Activated CD8-positive, alpha-beta T cell treated with anti-CD3 and anti-CD28 coated beads for 36 hours (primary cell): ENCODE measurements around the gene ASB16. TPM values are rescaled to one million over a fixed set of nuclear protein-coding genes. Genes with fewer than 3 reads are reported as not detected.
A peak's percentile ranks its signal among the peaks of the same experiment; 100 is the strongest.

ENCODE experiments used
- ATAC-seq: fragments of 200-7000 bp; cut with Tn5 transposase; one replicate; pipeline ENCODE4 v1.10.0; 2021; ENCODE audit warnings: mild to moderate bottlenecking, moderate library complexity
- CTCF ChIA-PET: fragments of 350-600 bp; sonication (Branson Sonifier 250); formaldehyde crosslinking; loops from one replicate; lab custom pipeline; 2021; ENCODE audit warnings: antibody characterized with exemption; lab: Charles Lee
- POLR2A ChIA-PET: fragments of 350-600 bp; sonication (Branson Sonifier 250); formaldehyde crosslinking; loops from one replicate; lab custom pipeline; 2021; ENCODE audit warnings: antibody characterized with exemption; lab: Charles Lee
- DNase-seq: peaks from one replicate; pipeline ENCODE4 v3.0.0-alpha.2; 2020
- H3K27ac Mint-ChIP-seq: one replicate; pipeline ENCODE4 v1.8.0; 2021; ENCODE audit warnings: mild to moderate bottlenecking, mixed read lengths
- H3K27me3 Mint-ChIP-seq: one replicate; pipeline ENCODE4 v1.8.0; 2021; ENCODE audit warnings: mixed read lengths
- H3K36me3 Mint-ChIP-seq: one replicate; pipeline ENCODE4 v1.8.0; 2021; ENCODE audit warnings: low read depth, mixed read lengths
- H3K4me1 Mint-ChIP-seq: one replicate; pipeline ENCODE4 v1.8.0; 2021; ENCODE audit warnings: low read depth, mixed read lengths
- H3K4me3 Mint-ChIP-seq: one replicate; pipeline ENCODE4 v1.8.0; 2021; ENCODE audit warnings: mild to moderate bottlenecking, moderate library complexity, mixed read lengths
- H3K9me3 Mint-ChIP-seq: one replicate; pipeline ENCODE4 v1.8.0; 2021; ENCODE audit warnings: mixed read lengths
- intact Hi-C: fragments of 100-400 bp; cut with micrococcal nuclease; formaldehyde crosslinking; loops from one replicate; pipeline ENCODE4 v1.10.0; 2022
- total RNA-seq, 2 experiments: library from RNA; stranded (reverse); gene quantifications; one replicate each; pipeline ENCODE4 v1.2.3, GENCODE V29; 2021
- TF ChIP-seq, protein P1 (sequence below): fragments of 200-600 bp; IDR thresholded peaks from one replicate; pipeline ENCODE4 v1.8.0; 2022; ENCODE audit warnings: antibody characterized with exemption, mild to moderate bottlenecking

The ASB16 gene
- total RNA-seq, 2 experiments from 2014 or later: 0.18 to 0.27 TPM

DNA sequence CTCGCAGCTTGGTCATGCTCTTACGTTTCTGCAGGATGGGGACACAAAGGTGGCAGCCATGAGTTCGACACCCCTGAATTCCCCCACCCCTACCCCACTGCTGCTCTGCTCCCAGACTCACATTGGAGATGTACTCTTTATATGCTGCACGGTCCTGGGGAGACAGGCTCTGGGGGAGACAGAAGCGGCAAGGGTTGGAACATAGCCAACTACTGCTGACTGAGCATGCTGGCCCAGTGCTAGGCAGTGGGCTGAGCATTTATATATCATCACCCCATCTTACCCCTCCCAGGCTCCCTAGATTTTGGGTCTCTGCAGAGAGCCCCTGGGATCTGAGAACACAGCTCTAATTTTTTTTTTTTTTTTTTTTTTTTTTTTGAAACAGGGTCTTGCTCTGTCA is 37.2 kb downstream of the ASB16 start:
- TF ChIP-seq, protein P1, sequence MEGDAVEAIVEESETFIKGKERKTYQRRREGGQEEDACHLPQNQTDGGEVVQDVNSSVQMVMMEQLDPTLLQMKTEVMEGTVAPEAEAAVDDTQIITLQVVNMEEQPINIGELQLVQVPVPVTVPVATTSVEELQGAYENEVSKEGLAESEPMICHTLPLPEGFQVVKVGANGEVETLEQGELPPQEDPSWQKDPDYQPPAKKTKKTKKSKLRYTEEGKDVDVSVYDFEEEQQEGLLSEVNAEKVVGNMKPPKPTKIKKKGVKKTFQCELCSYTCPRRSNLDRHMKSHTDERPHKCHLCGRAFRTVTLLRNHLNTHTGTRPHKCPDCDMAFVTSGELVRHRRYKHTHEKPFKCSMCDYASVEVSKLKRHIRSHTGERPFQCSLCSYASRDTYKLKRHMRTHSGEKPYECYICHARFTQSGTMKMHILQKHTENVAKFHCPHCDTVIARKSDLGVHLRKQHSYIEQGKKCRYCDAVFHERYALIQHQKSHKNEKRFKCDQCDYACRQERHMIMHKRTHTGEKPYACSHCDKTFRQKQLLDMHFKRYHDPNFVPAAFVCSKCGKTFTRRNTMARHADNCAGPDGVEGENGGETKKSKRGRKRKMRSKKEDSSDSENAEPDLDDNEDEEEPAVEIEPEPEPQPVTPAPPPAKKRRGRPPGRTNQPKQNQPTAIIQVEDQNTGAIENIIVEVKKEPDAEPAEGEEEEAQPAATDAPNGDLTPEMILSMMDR: no peak
- peaks cover 37% of the 10 kb centered on the region for H3K36me3 Mint-ChIP-seq
- ATAC-seq (no peak), DNase-seq (no peak)
- no peaks in the 10 kb centered on the region for H3K9me3 Mint-ChIP-seq
- H3K4me1 Mint-ChIP-seq: peaks cover 54% of the 10 kb centered on the region
- ChIA-PET POLR2A (interaction anchor here (0.6 to 4.5 kb wide), 6 partner anchors 10 to 147 kb away, joined by 3 to 35 read pairs (median 5); no protein-coding TSS in a partner anchor), CTCF (interaction anchor here (3.8 to 4.3 kb wide), 2 partner anchors 12 to 138 kb away, joined by 53 read pairs; partner anchors contain the start of genes GRN and UBTF)
- intact Hi-C loops: no loop called here
- H3K27ac Mint-ChIP-seq: peak overlapping the region; percentile 97
- no peaks in the 10 kb centered on the region for H3K27me3 Mint-ChIP-seq
- H3K4me3 Mint-ChIP-seq: no peak overlapping the region

DNA sequence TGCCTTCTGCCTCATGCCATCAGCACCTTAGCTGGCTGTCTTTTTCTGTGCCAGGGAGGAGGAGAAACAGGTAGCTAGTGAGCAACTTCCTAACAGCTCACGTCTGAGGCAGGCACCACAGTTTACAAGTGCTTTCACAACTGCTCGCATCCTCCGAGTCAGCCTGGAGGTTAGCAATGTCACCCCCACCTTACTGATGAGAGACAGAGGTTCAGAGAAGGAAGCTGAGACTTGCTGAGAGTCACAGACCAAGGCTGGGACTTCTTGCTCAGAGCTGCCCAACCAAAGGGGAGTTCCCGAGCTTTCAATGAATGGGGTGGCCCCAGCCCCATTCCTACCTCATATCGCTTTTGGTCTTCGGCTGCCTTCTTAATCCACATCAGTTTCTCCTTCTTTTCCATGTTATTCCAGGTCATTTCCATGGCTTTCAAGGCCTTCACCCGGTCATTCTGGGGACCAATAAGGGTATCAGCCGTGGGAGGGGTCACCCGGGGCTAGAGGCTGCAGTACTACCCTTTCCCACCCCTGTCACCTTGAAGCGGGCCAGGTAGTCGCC is 39.4 kb downstream of the ASB16 start:
- Mint-ChIP-seq H3K9me3 (no peaks in the 10 kb centered on the region), H3K4me1 (peaks cover 59% of the 10 kb centered on the region), H3K27ac (peak overlapping the region; percentile 97), H3K27me3 (no peaks in the 10 kb centered on the region), H3K4me3 (peak overlapping the region; percentile 82), H3K36me3 (peaks cover 58% of the 10 kb centered on the region)
- intact Hi-C loops: no loop called here
- POLR2A ChIA-PET: interaction anchor here (0.9 to 4.5 kb wide), 23 partner anchors 8 to 151 kb away, joined by 3 to 50 read pairs (median 5); partner anchors contain the start of genes GRN, HDAC5, SLC25A39 and TMUB2
- peak; percentile 80 for DNase-seq
- CTCF ChIA-PET: interaction anchor here (0.6 to 4.3 kb wide), 40 partner anchors 8 to 407 kb away, joined by 3 to 63 read pairs (median 4); partner anchors contain the start of genes FAM171A2, GPATCH8, GRN and SLC25A39
- ATAC-seq: peak; percentile 74
- TF ChIP-seq, protein P1: no peak

DNA sequence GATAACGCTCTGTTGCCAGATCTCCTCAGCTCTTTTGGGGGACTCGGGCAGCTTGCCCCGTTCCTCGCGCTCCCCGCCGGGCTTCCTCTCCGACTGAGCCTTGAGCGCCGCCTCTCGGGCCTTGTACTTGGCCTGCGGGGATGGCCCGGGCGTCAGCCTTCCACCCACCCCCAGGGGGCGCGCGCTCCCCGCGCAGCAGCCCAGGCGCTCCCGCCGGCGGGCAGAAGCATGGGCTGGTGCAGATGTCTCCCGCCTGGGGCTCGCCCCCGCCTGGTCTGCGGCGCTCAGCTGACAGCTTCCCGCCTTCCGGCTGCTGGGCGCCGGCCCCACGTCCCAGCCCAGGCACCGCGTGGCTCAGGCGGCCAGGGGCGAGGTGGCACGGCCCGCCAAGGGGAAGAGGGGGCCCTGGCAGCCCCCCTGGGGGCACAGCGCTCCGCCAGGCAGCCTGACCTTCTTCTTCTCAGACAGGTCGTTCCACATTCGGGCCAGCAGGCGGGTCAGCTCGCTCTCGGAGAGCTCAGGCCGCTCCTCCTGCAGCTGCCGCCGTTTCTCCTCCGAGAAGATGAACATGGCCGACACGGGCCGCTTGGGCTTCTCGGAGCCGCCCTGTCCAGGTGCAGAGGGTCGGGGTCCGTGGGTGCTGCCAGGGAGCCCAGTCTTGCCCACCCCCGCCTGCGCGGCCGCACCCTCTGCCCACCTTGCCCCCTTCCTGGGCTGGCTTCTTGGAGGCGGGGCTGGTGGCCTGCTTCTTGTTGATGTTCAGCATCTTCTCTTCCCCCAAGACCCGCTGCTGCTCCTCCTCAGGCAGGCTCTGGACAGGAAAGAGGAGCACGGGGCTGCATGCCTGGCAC is 40.1 kb downstream of the ASB16 start:
- Mint-ChIP-seq H3K4me1 (peaks cover 63% of the 10 kb centered on the region), H3K27ac (peak overlapping the region; percentile 97), H3K4me3 (peak overlapping the region; percentile 82), H3K27me3 (no peaks in the 10 kb centered on the region), H3K36me3 (peaks cover 65% of the 10 kb centered on the region), H3K9me3 (no peaks in the 10 kb centered on the region)
- ATAC-seq: peak; percentile 89
- TF ChIP-seq, protein P1: peak; percentile 99
- peak; percentile 95 for DNase-seq
- ChIA-PET POLR2A (interaction anchor here (0.7 to 4.5 kb wide), 26 partner anchors 9 to 150 kb away, joined by 3 to 50 read pairs (median 5); partner anchors contain the start of genes GRN, HDAC5, SLC25A39 and TMUB2), CTCF (interaction anchor here (0.6 to 4.3 kb wide), 41 partner anchors 9 to 406 kb away, joined by 3 to 63 read pairs (median 4); partner anchors contain the start of genes FAM171A2, GPATCH8, GRN and SLC25A39)
- intact Hi-C loops: no loop called here

DNA sequence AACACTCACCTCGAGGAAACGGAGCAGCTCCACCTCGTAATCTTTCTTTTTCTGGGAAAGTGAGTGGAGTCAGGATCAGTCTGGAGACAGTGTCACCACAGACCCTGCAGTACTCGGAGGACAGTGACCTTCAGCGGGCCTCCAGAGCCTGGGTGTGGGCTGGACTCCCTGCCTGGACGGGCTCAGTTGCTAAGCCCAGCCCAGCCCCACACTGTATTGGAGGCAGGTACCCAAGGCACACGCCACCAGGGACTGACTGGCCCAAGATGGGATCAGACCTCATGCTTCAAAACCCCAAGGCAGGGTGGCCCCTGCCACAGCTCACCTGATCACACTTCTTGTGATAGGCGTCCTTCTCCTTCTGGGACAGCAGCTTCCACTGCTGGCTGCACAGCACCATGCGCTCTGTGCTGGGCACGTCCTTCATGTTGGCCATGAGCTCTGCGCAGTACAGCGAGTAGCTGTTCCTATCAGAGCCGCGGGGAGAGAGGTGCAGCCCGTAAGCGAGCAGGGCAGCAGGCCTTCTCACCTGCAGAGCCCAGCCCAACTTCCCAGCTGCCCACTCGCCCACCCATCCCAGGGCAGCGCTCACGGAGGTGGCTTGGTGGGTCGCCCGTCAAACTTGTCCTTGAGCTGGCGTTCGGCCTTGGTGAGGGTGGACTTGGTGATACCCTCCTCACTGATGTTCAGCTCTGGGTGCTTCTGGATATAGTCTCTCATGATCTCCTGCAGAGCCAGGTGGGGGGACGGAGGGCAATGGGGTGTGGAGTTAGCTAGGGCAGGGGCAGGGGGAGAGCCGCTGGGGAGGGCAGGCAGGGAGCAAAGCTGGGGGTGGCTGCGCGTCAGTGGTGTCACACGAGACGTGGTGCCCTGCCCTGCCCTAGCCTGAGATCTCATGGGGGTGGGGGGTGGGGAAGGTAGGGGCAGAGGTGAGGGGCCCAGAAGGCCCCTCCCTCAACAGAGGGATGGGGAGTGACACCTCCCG is 41.1 kb downstream of the ASB16 start:
- H3K36me3 Mint-ChIP-seq: peaks cover 73% of the 10 kb centered on the region

More for the DNA sequence above, 41.1 kb downstream of the ASB16 start:
- ATAC-seq (no peak), DNase-seq (no peak)
- H3K9me3 Mint-ChIP-seq: no peaks in the 10 kb centered on the region
- TF ChIP-seq, protein P1: no peak
- no peaks in the 10 kb centered on the region for H3K27me3 Mint-ChIP-seq
- H3K4me3 Mint-ChIP-seq: peak overlapping the region; percentile 61
- ChIA-PET POLR2A (interaction anchor here (0.7 to 4.5 kb wide), 15 partner anchors 7 to 146 kb away, joined by 3 to 50 read pairs (median 8); partner anchors contain the start of genes GRN, TMUB2 and UBTF), CTCF (interaction anchor here (0.8 to 4.3 kb wide), 14 partner anchors 8 to 152 kb away, joined by 3 to 63 read pairs (median 16); partner anchors contain the start of genes FAM171A2, GRN, SLC25A39 and TMUB2)
- peaks cover 72% of the 10 kb centered on the region for H3K4me1 Mint-ChIP-seq
- peak overlapping the region; percentile 81 for H3K27ac Mint-ChIP-seq
- intact Hi-C loops: no loop called here
